ENCODE measurements around the gene RPAP3. TPM values are rescaled to one million over a fixed set of nuclear protein-coding genes. Genes with fewer than 3 reads are reported as not detected.

Gene RPAP3
- total RNA-seq, 1 donor from 2014 or later: 39.6 TPM

DNA sequence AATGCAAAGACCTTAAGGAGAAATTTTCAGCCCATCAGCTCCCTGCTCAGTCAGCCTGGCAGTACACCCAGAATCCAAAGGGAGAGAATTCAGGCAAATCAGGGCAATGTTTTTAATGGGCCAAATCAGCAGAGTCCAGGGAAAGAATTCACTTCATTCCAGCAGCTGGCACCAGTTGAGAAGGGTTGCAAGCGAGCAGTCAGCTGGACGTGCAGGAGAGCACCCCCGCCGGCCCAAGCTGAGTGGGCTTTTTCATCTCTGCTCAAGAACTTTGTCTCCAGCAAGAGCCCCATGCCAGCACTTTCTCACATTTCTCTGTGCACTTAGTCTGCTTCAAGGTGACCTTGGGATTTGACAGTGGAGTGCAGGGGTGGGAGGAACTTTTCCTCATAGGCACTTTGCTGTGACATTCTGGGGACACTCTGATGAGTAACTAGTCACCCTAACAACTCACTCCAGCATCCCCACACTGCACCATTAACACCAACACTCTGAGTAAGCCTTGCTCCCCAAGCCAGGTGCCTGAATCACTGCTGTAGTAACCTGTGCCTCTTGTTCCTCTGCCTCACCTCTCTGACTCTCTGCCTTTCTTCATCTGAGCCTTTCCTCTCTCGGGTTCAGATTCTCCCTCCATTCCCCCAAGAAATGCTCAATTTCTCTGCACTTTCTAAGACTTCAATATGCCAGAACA is 17.3 kb upstream of the RPAP3 start:
- Mint-ChIP-seq H3K9me3 (no peaks in the 10 kb centered on the region), H3K4me1 (peaks cover 41% of the 10 kb centered on the region), H3K27me3 (ENCODE audit: low read depth) (no peaks in the 10 kb centered on the region), H3K36me3 (no peaks in the 10 kb centered on the region), H3K4me3 (no peak overlapping the region), H3K27ac (peak overlapping the region; percentile 71)
- DNase-seq (ENCODE audit: low spot score in 2 of 2, unreplicated experiment in 2 of 2): no peak
- TF ChIP-seq, protein P1, sequence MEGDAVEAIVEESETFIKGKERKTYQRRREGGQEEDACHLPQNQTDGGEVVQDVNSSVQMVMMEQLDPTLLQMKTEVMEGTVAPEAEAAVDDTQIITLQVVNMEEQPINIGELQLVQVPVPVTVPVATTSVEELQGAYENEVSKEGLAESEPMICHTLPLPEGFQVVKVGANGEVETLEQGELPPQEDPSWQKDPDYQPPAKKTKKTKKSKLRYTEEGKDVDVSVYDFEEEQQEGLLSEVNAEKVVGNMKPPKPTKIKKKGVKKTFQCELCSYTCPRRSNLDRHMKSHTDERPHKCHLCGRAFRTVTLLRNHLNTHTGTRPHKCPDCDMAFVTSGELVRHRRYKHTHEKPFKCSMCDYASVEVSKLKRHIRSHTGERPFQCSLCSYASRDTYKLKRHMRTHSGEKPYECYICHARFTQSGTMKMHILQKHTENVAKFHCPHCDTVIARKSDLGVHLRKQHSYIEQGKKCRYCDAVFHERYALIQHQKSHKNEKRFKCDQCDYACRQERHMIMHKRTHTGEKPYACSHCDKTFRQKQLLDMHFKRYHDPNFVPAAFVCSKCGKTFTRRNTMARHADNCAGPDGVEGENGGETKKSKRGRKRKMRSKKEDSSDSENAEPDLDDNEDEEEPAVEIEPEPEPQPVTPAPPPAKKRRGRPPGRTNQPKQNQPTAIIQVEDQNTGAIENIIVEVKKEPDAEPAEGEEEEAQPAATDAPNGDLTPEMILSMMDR (IDR thresholded peaks at IDR 0.05; ENCODE audit: unreplicated experiment): no peak

DNA sequence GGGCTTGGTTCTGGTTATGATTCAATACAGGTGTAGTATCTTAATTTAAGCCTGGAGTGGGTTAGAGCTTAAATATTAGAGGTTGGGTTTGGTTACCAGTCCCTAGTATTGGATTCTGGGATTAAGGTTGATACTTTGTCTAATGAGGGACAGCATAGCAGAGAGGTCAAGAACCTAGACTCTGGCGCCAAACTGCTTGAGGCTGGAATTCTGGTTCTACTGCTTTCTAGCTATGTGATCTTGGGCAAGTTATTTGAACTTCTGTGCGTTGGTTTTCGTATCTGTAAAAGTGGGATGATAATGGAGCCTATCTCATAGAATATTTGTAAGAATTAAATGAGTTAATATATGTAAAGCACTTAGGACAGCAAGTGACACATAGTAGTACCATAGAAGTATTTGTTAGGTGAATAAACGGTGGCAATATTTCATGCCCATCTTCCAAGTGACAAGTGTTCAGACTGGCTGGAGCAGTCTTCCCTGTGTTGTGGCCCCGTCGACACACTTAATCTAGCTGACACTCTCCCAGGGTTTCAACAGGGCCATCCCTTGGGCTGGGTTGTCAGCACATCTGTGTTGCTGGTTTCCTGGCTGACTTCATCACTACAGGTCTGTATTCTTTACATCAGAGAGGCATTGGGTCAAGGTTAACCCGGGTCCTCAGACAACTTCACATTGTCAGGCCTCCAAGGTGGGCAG is 16.5 kb upstream of the RPAP3 start:
- H3K4me1 Mint-ChIP-seq: peaks cover 49% of the 10 kb centered on the region
- no peaks in the 10 kb centered on the region for H3K36me3 Mint-ChIP-seq
- peak overlapping the region; percentile 71 for H3K27ac Mint-ChIP-seq
- DNase-seq (ENCODE audit: low spot score in 2 of 2, unreplicated experiment in 2 of 2): no peak
- TF ChIP-seq, protein P1 (IDR thresholded peaks at IDR 0.05; ENCODE audit: unreplicated experiment): no peak
- no peaks in the 10 kb centered on the region for H3K9me3 Mint-ChIP-seq
- H3K4me3 Mint-ChIP-seq: no peak overlapping the region
- H3K27me3 Mint-ChIP-seq (ENCODE audit: low read depth): no peaks in the 10 kb centered on the region

GRCh38 chr12:47721431-47721973 is 15.7 kb upstream of the RPAP3 start:
- H3K4me3 Mint-ChIP-seq: no peak overlapping the region
- no peaks in the 10 kb centered on the region for H3K9me3 Mint-ChIP-seq
- TF ChIP-seq, protein P1 (IDR thresholded peaks at IDR 0.05; ENCODE audit: unreplicated experiment): no peak
- H3K27me3 Mint-ChIP-seq (ENCODE audit: low read depth): no peaks in the 10 kb centered on the region
- peaks cover 51% of the 10 kb centered on the region for H3K4me1 Mint-ChIP-seq
- no peak for DNase-seq (ENCODE audit: low spot score in 2 of 2, unreplicated experiment in 2 of 2)
- no peak overlapping the region for H3K27ac Mint-ChIP-seq
- no peaks in the 10 kb centered on the region for H3K36me3 Mint-ChIP-seq

DNA sequence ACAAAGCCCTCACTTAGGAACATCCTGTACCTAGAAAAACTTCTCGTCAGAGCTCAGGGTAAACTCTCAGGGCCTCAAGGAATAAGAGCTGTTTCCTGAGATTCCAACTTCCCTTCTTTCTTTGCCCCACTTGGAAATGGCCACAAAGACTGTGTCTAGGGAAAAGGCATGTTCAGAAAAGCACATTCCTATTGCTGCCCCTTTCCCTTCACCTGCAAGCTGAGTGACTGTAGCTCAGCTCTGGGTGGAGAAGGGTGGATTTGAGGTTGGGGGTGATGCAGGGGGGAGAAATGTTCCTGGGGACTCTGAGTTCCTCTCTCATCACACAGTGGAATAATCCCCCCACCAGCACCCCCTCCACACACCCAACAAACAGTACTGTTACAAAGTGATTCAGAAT is 12.7 kb upstream of the RPAP3 start:
- H3K27ac Mint-ChIP-seq: no peak overlapping the region
- H3K4me3 Mint-ChIP-seq: no peak overlapping the region

DNA sequence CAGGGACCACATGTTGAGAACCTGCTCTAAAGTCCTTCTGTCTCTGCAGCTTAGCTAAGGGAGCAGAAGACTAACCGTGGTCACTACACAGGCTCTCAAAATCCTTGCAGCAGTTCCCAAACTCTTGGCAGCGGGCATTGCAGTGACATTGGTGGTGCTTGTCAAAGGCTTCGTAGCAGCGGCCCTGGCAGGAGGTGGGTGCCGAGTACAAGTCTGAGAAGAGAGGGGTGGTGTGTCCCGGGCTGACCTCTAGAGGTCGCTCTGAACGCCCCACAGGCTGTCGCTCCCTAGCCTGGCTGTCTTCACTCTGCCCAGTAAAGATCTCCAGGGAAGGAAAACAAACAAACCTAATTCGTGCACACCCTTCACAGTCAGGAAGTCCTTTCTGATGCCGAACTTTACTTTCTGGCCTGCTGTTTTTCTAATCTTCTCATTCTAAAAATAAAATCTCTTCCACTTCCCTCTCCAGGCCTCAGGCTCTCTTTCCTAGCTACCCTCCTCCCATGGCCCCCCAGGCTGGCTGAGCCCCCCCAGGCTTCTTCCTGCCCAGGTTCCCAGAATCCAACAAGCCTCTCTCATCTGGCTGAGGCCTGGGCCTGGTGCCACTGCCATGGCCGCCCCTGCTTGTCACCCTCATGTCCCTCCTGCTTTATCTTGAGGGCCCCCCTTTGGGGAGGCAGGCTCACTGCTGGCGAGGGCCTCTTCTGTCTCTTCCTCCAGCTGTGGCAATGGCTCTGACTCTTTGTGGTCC is 11.8 kb upstream of the RPAP3 start:
- no peak overlapping the region for H3K4me3 Mint-ChIP-seq
- H3K36me3 Mint-ChIP-seq: no peaks in the 10 kb centered on the region
- TF ChIP-seq, protein P1 (IDR thresholded peaks at IDR 0.05; ENCODE audit: unreplicated experiment): peak; percentile 57
- peak overlapping the region; percentile 84 for H3K27ac Mint-ChIP-seq
- H3K9me3 Mint-ChIP-seq: no peaks in the 10 kb centered on the region
- peaks cover 30% of the 10 kb centered on the region for H3K4me1 Mint-ChIP-seq
- no peaks in the 10 kb centered on the region for H3K27me3 Mint-ChIP-seq (ENCODE audit: low read depth)
- peak; percentile 52 to 77 for DNase-seq (ENCODE audit: low spot score in 2 of 2, unreplicated experiment in 2 of 2)

More for the DNA sequence above, 12.7 kb upstream of the RPAP3 start:
- Mint-ChIP-seq H3K27me3 (ENCODE audit: low read depth) (no peaks in the 10 kb centered on the region), H3K9me3 (no peaks in the 10 kb centered on the region), H3K4me1 (peaks cover 37% of the 10 kb centered on the region), H3K36me3 (no peaks in the 10 kb centered on the region)
- TF ChIP-seq, protein P1 (IDR thresholded peaks at IDR 0.05; ENCODE audit: unreplicated experiment): no peak
- DNase-seq (ENCODE audit: low spot score in 2 of 2, unreplicated experiment in 2 of 2): no peak

Measured in mesothelial cell of epicardium (in vitro differentiated cells).